Brain microvascular endothelial cell (primary cell): ENCODE data around the gene C5orf24.

Experiments used
- DNase-seq: peaks from one replicate; pipeline ENCODE4 v3.0.0-alpha.2; 2020
- H3K27ac ChIP-seq: fragments of 250-450 bp; sonication (Bioruptor Pico); 2 replicates; pipeline ENCODE4 v1.5.1; 2020; ENCODE audit warnings: mild to moderate bottlenecking, moderate library complexity
- H3K27me3 ChIP-seq: fragments of 250-450 bp; sonication (Bioruptor Pico); replicated peaks from 2 replicates; pipeline ENCODE4 v1.5.1; 2020; ENCODE audit warnings: mild to moderate bottlenecking
- H3K36me3 ChIP-seq: fragments of 250-450 bp; sonication (Bioruptor Pico); replicated peaks from 2 replicates; pipeline ENCODE4 v1.5.1; 2020; ENCODE audit warnings: mild to moderate bottlenecking
- H3K4me3 ChIP-seq: 2 replicates; pipeline ENCODE4 v1.5.1; 2011; ENCODE audit warnings: low read depth, mild to moderate bottlenecking, control low read depth, low read length, moderate library complexity
- in situ Hi-C: cut with HindIII; loops from 2 replicates; pipeline ENCODE4 v1.10.0; 2017; ENCODE audit warnings: low sequenced_read_pairs, low pct_ligation_motif_present
- TF ChIP-seq, protein P1 (sequence below): IDR thresholded peaks from 2 replicates; pipeline ENCODE4 v1.5.1; 2011; ENCODE audit warnings: low read depth, mild to moderate bottlenecking, moderate library complexity, low read length, control low read depth, inconsistent platforms; ENCODE audit errors: missing control alignments

Gene C5orf24

DNA sequence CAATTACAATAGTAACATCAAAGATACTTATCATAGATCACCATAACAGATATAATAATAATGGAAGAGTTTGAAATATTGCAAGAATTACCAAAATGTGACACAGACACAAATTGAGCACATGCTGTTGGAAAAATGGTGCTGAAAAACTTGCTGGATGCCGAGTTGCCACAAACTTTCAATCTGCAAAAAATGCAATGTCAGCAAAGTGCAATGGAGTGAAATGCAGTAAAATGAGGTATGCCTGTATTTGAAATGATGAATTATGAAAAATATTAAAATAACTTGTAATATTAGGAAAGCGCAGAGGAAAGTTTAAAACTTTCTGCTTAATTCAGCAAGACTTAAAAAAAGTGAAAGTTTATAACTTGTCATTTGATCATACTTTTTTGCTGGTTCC lies 47.2 kb downstream of the C5orf24 start:
- DNase-seq, result no peak
- peaks cover 3% of the 10 kb centered on the region for H3K36me3 ChIP-seq
- H3K27ac ChIP-seq, result no peak overlapping the region
- TF ChIP-seq, protein P1, sequence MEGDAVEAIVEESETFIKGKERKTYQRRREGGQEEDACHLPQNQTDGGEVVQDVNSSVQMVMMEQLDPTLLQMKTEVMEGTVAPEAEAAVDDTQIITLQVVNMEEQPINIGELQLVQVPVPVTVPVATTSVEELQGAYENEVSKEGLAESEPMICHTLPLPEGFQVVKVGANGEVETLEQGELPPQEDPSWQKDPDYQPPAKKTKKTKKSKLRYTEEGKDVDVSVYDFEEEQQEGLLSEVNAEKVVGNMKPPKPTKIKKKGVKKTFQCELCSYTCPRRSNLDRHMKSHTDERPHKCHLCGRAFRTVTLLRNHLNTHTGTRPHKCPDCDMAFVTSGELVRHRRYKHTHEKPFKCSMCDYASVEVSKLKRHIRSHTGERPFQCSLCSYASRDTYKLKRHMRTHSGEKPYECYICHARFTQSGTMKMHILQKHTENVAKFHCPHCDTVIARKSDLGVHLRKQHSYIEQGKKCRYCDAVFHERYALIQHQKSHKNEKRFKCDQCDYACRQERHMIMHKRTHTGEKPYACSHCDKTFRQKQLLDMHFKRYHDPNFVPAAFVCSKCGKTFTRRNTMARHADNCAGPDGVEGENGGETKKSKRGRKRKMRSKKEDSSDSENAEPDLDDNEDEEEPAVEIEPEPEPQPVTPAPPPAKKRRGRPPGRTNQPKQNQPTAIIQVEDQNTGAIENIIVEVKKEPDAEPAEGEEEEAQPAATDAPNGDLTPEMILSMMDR, result no peak
- no peaks in the 10 kb centered on the region for H3K27me3 ChIP-seq
- H3K4me3 ChIP-seq, result no peak overlapping the region
- in situ Hi-C loops, result no loop called here

DNA sequence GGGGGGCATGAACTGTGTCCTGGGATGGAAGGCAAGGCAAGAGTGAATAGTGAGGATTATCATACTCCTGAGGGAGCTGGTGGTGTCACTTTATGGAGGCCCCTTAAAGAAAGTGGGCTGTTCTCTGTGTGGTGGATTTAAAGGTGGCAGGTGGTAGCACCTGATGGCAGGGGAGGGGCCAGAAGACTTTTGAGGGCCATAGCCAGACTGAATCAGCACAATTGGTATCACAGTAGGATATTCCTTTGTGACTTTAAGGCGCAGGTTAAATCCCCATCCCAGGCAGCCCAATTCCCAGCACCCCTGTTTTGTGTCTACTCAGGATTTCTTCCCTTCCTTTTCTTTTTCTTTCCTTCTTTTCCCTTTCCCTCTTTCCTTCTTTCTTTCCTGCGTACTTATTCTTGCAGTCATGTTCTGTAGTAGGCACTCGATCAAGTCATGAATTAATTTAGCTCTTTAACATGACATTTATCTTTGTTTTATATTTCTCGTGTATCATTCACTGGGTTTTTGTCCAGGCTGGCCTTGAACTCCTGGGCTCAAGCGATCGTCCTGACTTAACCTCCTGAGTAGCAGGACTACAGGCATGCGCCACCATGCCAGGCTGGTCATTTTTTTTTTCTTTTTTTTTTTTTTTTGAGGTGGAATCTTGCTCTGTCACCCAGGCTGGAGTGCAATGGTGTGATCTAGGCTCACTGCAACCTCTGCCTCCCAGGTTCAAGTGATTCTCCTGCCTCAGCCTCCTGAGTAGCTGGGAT lies 48.2 kb downstream of the C5orf24 start:
- Histone ChIP-seq H3K27ac (no peak overlapping the region), H3K36me3 (peaks cover 3% of the 10 kb centered on the region), H3K27me3 (no peaks in the 10 kb centered on the region), H3K4me3 (no peak overlapping the region)
- in situ Hi-C loops, result no loop called here
- TF ChIP-seq, protein P1, result no peak
- no peak for DNase-seq

GRCh38 chr5:134902071-134902801 lies 56.5 kb downstream of the C5orf24 start:
- in situ Hi-C loops, result no loop called here
- TF ChIP-seq, protein P1, result no peak
- H3K4me3 ChIP-seq, result no peak overlapping the region
- DNase-seq, result peak; percentile 11
- H3K27ac ChIP-seq, result no peak overlapping the region
- no peaks in the 10 kb centered on the region for H3K27me3 ChIP-seq
- H3K36me3 ChIP-seq, result peaks cover 2% of the 10 kb centered on the region

GRCh38 chr5:134904610-134905245 lies 59.0 kb downstream of the C5orf24 start, which contains the start of gene PCBD2:
TSS of gene PCBD2 (plus strand) at chr5:134905131. CDS start at chr5:134905140, 9 bp downstream.
- H3K27ac ChIP-seq, result peak within 1 kb of the TSS; percentile 89
- H3K36me3 ChIP-seq, result peaks cover 2% of the 10 kb centered on the region
- in situ Hi-C loops, result no loop called here
- H3K4me3 ChIP-seq, result peak within 1 kb of the TSS; percentile 77
- TF ChIP-seq, protein P1, result peak; percentile 75
- no peaks in the 10 kb centered on the region for H3K27me3 ChIP-seq
- peak; percentile 74 for DNase-seq

GRCh38 chr5:134905246-134905996 lies 59.7 kb downstream of the C5orf24 start:
- Histone ChIP-seq H3K27me3 (no peaks in the 10 kb centered on the region), H3K36me3 (no peaks in the 10 kb centered on the region), H3K4me3 (peak overlapping the region; percentile 77), H3K27ac (peak overlapping the region; percentile 89)
- in situ Hi-C loops, result no loop called here
- TF ChIP-seq, protein P1, result peak; percentile 64
- DNase-seq, result peak; percentile 63
